SH-SY5Y (cell line): Measurements from ENCODE around the gene CFAP57.

ENCODE experiments used
- GATA2 ChIP-seq: IDR thresholded peaks from 2 replicates; pipeline ENCODE4 v1.6.1; 2011; ENCODE audit warnings: mild to moderate bottlenecking, low read depth, low read length
- GATA3 ChIP-seq: IDR thresholded peaks from 2 replicates; pipeline ENCODE4 v1.6.1; 2011; ENCODE audit warnings: low read depth, mild to moderate bottlenecking, low read length, moderate library complexity

DNA sequence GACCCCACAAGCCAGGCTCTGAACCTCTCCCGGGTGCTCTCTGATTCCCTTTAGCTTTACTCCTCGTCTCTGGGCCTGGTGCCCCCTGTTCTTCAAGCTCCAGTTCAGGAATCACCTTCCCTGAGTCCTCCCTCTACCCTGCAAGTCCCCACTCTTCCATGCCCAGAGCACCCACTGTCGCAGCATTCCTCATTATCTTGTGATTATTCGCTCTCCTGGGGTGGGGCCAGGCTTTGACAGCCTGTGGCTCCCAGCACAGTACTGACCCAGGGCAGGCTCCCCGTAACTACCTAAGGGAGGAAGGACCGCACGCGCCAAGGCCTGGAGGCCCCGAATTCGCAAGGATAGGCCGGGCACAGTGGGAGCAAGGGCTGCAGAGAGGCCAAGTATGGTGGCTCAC is 114.0 kb downstream of the CFAP57 start:
- TF ChIP-seq GATA3 (no peak), GATA2 (no peak)
